ENCODE measurements around the gene FRMPD4.

GRCh38 chrX:12434493-12434892 lies 296.2 kb downstream of the FRMPD4 start:
- TF ChIP-seq GATA2 (IDR thresholded peaks at IDR 0.05; ENCODE audit: low read depth, low read length) = no peak
- no peak for TF ChIP-seq GATA3 (IDR thresholded peaks at IDR 0.05; ENCODE audit: low read depth, low read length)

Data from SH-SY5Y (cell line).